GM21381 (cell line): Measurements from ENCODE around the gene MBLAC2.

Experiments used
- ATAC-seq: cut with Tn5 transposase; IDR thresholded peaks from one replicate; pipeline ENCODE4 v1.9.1; 2021; ENCODE audit warnings: mild to moderate bottlenecking, moderate library complexity; ENCODE audit not compliant: unreplicated experiment

MBLAC2 gene

DNA sequence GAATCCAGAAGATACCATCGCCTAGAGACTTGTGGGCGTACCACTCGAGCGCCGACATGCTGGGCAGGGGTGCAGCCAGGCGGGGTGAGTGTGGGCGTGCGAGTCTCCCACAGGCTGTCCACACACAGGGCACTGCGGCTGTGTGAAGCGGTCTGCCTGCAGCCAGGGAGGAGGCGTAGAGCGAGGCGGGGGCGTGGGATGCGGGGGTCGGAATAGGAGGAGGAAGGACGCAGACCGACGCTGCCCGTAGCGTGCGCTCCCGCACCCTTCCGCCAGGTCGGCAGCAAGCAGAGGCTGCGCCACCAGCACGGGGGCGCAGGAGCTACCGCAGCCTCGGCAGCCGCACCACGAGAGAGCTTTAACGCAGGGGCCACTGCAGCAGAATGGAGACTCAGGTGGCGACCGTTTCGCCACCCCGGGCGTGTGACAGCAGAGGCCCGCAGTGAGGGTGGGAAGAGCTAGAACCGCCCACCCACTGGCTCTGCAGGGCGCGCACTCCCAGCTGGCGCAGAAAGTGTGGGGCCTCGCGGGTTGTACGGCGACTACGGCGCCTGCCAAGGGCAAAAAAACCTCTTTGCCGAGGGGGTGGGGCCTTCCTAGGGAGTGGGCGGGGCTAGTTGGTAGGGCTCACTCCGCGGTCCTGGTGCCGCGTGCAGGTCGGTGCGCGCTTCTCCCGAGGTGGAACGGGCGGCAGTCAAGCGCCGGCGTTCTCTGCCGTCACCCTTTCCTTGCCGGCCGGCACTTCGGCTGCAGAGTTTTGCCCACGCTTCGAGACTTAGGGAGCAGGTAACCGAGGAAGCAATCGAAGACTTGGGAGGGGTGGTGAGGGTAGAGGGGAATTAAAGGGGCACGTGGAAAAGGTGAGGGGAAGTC is at the start of gene MBLAC2, which contains the start of gene POLR3G:
TSS of gene MBLAC2 (minus strand) at position 537 of the 873 bp plus-strand sequence. CDS start at position 58, 479 bp downstream.
TSS of gene POLR3G (plus strand) at position 630 of the 873 bp plus-strand sequence. CDS start 10,704 bp downstream, outside the sequence.
- peak; percentile 87 for ATAC-seq

DNA sequence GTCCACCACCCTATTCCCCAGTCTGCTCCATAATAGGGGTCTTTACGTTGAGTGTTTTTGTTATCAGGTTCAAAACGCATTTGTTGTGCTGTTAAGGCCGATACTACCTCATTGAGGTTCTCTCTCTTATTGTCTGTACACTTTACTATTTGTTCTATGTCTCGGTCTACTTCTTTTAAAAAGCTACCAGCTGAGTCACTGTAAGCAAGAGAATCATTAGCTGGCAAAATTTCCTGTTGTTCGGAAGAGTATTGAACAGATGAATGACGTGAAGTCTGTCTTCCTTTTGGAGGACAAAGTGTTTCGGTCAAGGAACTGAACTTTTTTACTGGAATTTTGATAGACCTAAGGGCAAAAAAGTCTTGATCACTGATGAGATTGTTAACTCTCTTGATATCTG is 44.5 kb upstream of the MBLAC2 start:
- no peak for ATAC-seq

DNA sequence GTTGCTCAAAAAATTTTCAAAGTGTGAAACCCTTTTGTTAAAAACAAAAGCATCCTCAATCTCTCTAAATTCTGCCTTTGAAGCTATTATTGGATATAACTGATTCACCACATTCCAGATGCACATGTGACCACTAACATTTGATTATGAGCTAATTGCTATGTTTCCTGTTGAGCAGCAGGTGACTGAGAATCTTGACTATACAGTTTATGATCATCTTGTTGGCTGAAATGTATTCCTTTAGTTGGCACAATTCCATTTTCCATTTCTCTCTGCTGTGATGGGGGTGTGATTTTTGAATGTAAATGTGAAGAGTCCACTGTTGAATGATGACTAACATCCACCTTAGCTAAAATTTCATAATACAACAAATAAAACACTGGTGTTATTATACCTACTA is 44.1 kb upstream of the MBLAC2 start:
- ATAC-seq = no peak

DNA sequence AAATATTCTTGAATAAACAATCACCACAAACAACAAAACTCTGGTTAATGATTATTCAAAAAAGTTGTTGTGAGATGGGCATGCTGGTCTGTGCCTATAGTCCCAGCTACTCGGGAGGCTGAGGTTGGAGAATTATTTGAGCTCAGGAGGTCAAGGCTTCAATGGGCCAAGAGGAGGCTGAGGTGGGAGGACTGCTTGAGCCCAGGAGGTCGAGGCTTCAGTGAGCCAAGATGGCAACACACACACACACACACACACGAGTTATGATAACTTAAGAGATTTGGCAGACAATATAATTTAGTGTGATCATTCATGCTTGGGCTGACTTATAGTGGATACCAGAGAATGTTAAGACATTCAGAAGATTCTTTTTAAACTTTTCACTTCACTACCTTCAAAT is 39.9 kb upstream of the MBLAC2 start:
- ATAC-seq = no peak

DNA sequence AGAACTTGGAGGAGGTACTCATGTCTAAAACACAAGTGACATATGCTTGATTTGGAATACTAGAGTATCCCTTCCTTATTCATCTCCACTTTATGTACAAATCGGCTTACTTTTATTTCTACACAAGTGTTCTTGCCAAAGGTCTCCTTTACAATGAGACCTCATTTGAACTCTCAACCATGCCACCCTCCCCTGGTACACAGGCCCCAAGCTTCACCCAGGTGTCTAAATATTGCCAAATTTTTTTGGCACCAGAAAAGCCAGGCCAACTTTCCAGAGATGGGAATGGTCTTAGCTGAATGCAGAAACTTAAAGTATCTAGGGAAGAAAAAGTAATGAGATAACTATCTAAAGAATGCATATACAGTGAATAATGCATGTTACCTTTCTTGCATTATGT is 35.9 kb upstream of the MBLAC2 start:
- no peak for ATAC-seq

DNA sequence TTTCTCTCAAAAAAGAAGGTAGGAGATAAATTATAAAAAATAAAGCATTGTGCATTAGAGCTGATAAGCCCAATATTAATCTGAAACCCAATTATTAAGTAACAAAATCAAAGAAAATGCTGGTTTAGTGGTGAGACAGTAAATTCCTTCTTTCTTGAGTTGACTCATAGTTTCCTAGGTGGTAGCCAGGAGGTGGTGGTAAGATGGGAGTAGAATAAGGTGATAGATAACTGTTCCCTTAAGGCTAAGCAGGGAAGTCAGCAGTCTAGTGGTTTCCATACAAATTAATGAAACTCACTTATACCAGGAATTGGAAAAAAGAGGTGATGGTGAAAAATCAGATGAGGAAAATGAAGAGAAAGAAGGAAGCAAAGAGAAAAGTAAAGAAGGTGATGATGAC is 31.6 kb upstream of the MBLAC2 start:
- no peak for ATAC-seq

DNA sequence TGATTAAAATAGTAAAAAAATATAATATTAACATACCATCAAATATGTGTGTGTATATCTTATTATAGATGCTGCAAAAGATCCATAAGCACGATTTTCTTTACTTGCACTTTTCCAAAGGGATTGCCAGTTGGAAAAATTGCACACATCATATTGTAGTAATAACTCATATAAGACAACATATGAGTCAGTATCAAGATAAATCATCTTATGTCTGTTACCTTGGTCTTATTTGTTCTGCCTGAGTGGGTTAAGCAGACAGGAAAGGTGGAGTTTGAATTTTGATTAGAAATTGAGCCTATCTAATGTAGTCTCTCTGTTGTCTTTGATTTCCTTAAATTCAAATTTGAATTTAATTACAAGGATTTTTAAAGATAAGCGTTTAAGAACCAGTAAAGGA is 30.2 kb upstream of the MBLAC2 start:
- no peak for ATAC-seq

DNA sequence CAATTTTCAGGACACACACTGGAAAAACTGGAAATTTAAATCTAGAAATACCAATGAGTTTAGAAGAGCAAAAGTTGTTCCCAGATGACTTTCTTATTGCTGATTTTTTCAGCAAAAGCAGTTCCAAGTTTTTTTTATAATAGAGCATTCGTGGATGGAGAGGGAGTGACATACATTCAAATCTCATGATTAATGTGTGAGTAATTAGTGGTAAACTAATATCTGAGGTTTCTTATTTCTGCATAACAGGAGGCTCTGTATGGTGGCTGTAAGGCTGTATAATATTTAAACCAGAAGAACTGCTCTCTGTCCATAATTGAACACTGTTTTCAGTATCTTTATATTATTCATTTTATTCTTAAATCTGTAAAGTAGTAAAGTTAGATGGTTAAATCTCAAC is 29.0 kb upstream of the MBLAC2 start:
- no peak for ATAC-seq

DNA sequence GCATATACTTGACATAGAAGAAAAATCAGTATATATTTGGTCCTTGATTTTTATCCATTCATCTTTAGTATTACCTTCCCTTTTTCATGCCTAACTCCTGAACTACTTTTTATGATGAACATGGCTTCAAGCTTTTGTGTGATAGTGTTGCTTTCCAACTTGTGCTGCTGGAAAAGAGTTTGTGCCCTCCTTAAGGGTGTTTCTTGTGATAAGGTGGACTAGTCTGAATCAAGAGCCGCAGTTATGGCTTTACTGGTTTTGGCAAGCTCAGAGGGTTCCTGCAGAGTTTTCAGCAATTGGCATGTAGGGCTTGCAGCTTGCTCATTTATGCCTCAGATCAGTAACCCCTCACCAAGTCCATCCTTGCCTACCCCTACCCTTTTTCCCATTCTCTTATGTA is 20.6 kb upstream of the MBLAC2 start:
- ATAC-seq = no peak

DNA sequence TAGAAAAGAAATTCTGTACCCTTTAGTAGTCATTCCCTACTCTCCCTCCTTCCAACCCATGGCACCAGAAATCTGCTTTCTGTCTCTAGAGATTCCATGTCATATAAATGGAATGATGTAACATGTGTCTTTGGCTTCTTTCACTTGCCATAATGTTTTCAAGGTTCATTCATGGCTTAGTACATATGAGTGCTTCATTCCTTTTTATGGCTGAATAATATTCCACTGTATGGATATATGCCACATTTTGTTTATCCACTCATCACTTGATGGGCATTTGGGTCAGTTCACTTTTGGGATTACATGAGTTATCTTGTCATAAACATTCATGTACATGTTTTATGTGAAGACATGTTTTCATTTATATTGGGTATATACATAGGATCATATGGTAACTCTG is 19.5 kb upstream of the MBLAC2 start:
- ATAC-seq = no peak

DNA sequence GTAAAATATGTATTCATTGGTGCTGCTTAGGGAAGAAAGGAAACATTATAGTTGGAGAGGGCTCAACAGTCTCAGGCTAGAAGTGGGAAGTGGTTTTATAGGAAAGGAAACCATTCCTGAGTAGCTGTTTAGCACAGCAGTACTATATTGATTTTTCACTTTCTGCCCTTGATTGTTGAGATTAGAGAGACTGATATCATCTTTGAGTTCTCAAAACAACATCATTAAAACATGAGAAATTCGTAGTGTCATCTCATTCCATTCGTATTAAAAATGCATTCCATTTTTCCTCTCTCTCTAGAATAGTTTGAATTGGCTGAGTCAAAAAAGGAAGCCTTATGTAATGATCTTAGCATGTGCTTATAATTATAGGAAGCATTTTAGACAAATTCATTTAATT is 14.2 kb upstream of the MBLAC2 start:
- ATAC-seq = no peak

DNA sequence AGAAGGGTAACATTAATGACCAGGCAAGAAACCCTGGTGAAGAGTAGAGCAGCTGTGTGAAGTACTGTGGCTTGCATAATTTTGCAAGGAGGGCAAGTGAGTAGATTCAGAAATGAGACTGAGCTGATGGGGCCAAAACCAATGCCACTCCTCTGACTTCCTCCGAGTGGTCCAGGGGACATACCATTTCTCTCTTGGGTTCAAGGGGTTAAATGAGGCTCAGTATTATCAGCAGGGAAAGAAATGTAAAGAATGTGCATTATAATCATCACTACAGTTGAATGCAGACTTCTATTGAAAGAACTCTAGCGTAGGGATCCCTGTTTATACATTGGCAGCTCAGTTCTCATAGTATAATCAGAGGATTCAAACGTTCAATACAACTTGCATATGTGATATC is 10.0 kb upstream of the MBLAC2 start:
- ATAC-seq = no peak

DNA sequence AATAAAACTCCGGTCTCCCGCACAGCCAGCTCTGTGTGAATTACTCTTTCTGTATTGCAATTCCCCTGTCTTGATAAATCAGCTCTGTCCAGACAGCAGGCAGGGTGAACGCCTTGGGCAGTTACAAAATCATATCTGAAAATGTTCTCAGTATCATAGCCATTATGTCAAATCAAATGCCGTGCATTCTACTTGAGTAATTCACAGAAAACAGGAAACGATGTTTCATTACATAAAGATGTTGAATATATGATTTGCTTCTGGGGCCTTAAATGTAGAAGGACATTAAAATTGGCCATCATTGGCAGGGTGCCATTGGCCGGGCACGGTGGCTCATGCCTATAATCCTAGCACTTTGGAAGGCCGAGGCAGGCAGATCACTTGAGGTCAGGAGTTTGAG is 8.6 kb upstream of the MBLAC2 start:
- ATAC-seq = no peak

DNA sequence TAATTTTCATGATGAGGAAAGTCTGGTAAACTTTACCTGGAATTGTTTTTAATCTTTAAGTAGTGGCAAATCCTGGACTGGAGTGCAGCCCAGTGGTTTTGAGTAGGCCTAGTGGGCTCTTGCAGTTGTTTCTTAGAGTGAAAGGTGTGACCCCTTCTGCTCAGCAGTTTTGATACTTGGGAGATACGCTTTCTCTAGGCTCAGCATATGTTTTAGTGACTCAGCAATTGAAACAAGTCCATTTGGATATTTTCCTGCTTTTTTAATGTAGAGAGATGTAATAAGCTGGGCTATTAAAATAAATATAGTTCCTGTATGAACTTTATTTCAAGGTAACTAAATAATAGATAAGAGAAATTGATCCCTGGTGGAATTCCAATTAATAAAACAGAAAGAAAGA is 6.1 kb upstream of the MBLAC2 start:
- no peak for ATAC-seq

DNA sequence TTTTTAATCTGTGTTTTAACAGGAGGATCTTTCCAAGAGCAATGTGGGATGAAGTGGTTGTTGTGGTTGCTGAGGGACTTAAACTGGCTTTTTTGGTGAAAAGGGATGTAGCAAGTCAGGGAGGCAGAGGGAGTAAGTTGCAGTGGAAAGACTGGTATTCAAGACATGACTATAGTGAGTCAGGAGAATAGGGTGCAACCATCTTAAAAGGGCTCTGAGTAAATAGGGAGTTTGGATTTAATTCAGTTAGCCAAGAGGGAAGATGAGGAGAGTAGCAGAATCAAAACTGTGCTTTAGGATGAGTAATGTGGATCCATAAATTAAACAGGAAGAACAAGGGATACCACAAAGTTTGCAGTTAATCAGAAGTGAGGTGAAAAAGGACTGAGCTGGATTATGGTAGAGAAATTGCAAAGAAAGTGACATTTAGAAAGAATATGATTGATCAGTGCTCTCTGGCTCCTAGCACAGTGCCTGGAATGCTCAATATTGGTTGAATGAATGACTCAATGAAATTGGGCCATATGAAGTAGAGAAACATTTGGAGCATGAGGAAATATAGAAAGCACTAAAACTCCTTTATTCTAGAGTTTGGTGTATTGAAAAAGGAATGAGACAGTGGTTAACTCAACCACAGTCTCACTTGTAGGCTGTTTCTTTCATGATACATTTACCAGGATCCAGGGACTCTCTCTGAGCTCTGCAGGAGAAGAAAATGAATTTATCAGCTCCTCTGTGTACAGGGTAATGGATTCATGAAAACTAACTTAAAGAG is 5.2 kb upstream of the MBLAC2 start:
- ATAC-seq = no peak

DNA sequence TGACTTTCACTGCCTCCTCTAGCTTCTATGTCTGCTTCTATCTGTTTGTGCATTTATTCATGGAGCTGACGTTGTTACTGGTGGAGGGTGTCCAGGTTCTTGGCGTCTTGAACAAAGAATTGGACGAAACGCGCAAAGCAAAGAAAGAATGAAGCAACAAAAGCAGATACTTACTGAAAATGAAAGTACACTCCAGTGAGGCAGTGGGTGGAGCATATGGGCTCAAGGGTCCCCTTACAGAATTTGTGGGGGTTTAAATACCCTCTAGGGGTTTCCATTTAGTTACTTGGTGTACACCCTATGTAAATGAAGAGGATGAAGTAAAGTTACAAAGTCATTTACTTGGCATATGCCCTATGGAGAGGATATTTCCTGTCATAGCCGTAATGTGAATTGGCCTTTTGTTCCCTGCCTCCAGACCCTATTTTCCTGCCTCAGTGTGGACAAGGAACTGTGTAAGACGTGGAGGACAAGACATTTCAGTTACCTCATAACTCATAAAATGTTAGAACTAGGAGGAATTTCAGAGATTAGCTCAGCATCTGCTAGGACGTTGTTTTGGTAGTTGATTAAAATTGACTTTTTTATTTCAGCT is 3.1 kb upstream of the MBLAC2 start:
- ATAC-seq = no peak

DNA sequence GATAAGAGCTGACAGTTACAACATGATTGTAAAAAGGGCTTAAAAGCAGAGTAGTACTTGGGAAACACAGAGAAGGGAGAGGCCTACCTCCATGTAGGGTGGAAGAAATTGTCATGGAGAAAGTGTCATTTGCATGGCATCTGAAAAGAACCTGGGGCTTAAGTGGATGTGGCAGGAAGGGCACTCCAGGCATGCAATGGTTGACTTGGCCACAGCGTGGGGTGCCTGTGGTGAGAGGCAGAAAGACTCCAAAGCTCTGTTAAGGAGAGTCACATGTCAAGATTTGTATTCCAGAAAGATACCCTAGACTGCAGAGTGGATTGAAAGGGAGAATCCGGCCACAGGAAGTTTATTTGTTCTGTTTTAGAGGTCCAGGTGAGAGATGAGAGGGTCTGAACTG is 2.5 kb upstream of the MBLAC2 start:
- ATAC-seq = no peak

DNA sequence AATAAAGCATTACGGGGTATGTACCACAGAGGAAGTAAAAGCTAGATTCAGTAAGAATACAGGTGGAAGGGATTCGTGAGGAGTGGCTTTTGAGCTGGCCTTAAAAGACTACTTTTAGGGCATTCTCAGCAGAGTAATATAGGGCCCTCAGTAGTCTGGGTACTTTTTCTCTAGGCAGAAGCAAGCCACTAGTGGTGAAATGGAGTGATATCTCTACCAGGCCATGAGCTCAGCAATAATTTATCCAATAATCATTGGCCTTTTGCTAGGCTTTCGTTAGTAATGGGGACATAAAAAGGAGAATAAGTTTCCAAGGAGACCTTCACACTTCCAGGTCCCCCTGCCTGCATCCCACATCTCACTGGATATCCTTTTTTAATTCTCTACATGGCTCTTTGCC is 1.8 kb upstream of the MBLAC2 start:
- ATAC-seq = no peak

DNA sequence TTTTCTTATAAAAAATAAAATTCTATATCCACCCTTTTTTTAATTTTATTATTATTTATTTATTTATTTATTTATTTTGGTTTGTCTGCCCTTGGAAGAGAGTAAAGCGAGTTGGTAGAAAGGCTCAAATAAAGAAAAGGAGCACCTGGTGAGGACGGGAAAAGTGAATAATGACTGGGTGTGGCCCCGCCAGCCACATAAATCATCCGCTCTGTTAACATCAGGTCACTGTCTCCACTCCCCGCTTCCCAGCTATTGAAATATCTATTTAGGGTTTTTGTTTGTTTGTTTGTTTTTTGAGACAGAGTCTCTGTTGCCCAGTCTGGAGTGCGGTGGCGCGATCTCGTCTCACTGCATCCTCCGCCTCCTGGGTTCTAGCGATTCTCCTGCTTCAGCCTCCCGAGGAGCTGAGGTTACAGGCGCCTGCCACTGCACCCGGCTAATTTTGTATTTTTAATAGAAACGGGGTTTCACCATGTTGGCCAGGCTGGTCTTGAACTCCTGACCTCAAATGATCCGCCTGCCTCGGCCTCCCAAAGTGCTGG is 937 bp upstream of the MBLAC2 start:
- ATAC-seq = no peak

DNA sequence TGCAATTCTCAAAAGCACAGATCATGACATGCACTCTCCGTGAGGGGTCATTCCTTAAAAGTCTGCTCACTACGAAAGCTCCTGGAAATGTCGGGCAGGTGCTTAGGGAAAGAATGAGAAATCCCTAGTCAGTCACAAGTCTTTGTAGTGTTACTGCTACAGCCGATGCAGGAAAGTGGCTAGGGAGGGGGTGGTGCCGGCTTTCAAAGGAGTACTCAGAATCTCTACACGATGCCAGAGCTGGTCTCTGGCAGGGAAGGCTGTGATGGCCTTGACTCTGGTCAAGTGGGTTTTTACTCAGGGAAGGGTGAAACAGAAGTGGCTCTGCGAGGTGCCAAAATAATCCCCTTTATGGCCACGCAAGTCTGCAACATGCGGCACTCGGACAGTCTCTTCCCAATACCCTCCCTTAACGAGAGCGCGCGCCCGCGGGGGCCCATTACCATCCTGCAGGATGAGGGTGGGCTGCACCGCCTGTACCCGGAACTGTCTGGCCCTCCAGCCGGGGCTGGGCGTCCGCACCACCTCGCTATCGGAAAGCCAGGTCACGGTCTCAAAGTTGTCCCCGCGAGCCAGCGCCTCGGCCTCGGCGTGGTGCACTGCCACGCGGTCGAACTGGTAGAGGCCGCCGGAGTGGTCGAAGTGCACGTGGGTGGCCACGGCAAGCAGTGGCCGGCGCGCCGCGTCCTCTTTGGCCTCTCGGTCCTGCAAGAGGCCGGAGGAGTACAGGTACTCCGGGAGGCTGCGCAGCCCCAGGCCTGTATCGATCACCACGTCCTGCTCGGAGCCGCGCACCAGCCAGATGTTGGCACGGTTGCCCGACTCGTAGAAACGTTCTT is 956 bp downstream of the MBLAC2 start:
- peak; percentile 16 for ATAC-seq
